GM18520 (cell line): Measurements from ENCODE around the gene SPRR4.
"Not testable (repeated sequence)": the region's sequence is repeated elsewhere in the genome, so short reads cannot be mapped to it uniquely, and the experiment has no call there.

ENCODE experiments used
- ATAC-seq: cut with Tn5 transposase; IDR thresholded peaks from one replicate; pipeline ENCODE4 v1.9.1; 2021; ENCODE audit not compliant: unreplicated experiment

Gene SPRR4

DNA sequence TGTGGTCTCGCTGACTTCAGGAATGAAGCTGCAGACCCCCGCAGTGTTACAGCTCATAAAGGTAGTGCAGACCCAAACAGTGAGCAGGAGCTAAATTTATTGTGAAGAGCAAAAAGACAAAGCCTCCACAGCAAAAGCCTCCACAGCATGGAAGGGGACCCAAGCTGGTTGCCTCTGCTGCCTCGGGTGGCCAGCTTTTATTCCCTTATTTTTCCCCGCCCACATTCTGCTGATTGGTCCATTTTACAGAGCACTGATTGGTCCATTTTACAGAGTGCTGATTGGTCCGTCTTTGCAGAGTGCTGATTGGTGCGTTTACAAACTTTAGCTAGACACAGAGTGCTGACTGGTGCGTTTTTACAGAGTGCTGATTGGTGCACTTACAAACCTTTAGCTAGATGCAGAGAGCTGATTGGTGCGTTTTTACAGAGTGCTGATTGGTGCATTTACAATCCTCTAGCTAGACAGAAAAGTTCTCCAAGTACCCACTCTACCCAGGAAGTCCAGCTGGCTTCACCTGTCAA, 40.8 kb downstream of the SPRR4 start:
- ATAC-seq: not testable (repeated sequence)

DNA sequence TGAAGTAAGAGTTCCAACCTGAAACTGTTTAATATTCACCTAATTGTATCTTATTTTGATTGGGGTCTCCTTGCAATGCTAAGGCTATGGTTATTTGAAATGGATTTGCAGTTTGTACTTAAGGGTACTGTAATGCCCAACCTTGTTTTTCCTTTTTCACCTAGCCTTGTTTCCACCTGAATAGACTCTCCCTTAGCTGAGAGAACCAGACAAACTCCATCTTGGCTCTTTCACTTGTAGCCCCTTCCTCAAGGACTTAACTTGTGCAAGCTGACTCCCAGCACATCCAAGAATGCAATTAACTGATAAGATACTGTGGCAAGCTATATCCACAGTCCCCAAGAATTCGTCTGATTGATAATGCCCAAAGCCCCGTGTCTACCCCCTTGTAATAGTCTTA, 51.4 kb downstream of the SPRR4 start:
- ATAC-seq: not testable (repeated sequence)
